Epithelial cell of proximal tubule (primary cell): ENCODE results near the gene PTP4A1. TPM values are rescaled to one million over a fixed set of nuclear protein-coding genes. Genes with fewer than 3 reads are reported as not detected.
"Not testable (repeated sequence)": the region's sequence is repeated elsewhere in the genome, so short reads cannot be mapped to it uniquely, and the experiment has no call there.

Experiments used
- DNase-seq: peaks from one replicate; pipeline ENCODE4 v3.0.0-alpha.2; 2011; ENCODE audit warnings: low read depth
- H3K4me3 ChIP-seq: 2 replicates; pipeline ENCODE4 v1.5.1; 2011; ENCODE audit warnings: low read depth, mild to moderate bottlenecking, low read length
- total RNA-seq: library from RNA; depleted of rRNA; stranded (reverse); fragments of >200 nt; gene quantifications from 2 replicates; pipeline ENCODE4 v1.2.3, GENCODE V29; 2015
- TF ChIP-seq, protein P1 (sequence below): conservative IDR thresholded peaks from 2 replicates; pipeline ENCODE4 v1.5.1; 2012; ENCODE audit warnings: low read depth, mild to moderate bottlenecking, low read length

The PTP4A1 gene
- 10.9 and 17.4 TPM in 2 replicates for total RNA-seq

DNA sequence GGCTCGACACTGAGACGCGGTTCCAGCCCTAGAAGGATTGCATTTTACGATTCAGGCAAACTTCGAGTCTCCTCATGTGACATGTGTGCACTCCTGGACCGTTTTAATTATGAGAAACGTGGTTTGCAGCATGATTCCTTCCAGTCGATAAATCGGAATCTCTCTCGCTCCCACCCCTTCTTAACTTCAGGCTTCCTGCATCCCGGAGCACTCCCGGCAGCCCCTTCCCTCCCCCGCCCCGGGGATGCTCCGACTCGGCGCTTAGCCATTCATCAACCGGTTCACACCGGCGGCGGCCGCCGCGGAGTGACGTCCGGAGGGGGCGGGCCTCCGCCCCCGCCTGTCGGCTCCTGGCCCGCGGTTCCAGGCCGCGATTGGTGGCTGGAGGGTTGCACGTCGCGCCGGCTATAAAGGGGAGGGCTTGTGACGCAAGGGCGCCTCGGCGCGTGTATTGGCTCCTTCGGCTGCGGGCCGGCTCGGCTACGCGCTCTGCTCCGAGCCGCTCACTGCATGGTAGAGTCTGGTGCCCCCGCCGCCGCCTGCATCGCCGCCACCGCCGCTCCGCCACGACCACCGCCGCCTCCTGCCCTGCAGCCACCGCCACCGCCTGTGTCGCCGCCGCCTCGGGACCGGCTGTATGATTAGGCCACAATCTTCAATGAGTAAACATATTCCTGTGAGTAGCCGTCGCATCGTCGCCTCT, at the start of gene PTP4A1, which contains the start of gene LOC128125822:
Gene PTP4A1 (plus strand): TSS at position 437 of the 703 bp plus-strand sequence. CDS start 4,401 bp downstream, outside the sequence.
Gene LOC128125822 (plus strand): TSS at position 437 of the 703 bp plus-strand sequence.
- TF ChIP-seq, protein P1, sequence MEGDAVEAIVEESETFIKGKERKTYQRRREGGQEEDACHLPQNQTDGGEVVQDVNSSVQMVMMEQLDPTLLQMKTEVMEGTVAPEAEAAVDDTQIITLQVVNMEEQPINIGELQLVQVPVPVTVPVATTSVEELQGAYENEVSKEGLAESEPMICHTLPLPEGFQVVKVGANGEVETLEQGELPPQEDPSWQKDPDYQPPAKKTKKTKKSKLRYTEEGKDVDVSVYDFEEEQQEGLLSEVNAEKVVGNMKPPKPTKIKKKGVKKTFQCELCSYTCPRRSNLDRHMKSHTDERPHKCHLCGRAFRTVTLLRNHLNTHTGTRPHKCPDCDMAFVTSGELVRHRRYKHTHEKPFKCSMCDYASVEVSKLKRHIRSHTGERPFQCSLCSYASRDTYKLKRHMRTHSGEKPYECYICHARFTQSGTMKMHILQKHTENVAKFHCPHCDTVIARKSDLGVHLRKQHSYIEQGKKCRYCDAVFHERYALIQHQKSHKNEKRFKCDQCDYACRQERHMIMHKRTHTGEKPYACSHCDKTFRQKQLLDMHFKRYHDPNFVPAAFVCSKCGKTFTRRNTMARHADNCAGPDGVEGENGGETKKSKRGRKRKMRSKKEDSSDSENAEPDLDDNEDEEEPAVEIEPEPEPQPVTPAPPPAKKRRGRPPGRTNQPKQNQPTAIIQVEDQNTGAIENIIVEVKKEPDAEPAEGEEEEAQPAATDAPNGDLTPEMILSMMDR, result no peak
- H3K4me3 ChIP-seq, result peak within 1 kb of the TSS; percentile 85
- DNase-seq, result peak; percentile 64

DNA sequence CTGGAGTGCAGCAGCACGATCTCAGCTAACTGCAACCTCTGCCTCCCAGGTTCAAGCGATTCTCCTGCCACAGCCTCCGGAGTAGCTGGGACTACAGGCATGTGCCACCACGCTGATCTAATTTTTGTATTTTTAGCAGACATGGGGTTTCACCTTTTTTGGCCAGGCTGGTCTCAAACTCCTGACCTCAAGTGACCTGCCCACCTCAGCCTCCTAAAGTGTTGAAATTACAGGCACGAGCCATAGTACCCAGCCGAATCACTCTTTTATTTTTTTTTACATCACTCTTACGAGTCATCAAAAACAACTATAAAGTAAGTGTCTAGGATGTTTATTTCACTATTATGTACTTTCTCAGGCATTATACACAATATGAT, 49.4 kb upstream of the PTP4A1 start:
- DNase-seq, H3K4me3 ChIP-seq: not testable (repeated sequence)

DNA sequence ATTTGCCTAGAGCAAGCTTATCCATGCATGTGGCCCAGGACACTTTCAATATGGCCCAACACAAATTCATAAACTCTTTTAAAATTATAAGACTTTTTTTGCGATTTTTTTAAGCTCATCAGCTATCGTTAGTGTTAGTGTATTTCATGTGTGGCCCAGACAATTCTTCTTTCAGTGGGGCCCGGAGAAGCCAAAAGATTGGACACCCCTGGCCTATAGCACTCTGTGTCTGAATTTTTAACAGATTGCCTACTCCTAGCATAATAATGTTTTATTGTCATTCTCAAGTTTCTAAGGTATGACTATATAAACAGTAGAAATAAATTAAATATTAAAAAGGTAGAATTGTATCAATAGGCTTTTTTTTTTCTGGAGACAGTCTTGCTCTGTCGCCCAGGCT, 48.6 kb upstream of the PTP4A1 start:
- DNase-seq, result no peak
- TF ChIP-seq, protein P1, result no peak
- H3K4me3 ChIP-seq, result no peak overlapping the region

DNA sequence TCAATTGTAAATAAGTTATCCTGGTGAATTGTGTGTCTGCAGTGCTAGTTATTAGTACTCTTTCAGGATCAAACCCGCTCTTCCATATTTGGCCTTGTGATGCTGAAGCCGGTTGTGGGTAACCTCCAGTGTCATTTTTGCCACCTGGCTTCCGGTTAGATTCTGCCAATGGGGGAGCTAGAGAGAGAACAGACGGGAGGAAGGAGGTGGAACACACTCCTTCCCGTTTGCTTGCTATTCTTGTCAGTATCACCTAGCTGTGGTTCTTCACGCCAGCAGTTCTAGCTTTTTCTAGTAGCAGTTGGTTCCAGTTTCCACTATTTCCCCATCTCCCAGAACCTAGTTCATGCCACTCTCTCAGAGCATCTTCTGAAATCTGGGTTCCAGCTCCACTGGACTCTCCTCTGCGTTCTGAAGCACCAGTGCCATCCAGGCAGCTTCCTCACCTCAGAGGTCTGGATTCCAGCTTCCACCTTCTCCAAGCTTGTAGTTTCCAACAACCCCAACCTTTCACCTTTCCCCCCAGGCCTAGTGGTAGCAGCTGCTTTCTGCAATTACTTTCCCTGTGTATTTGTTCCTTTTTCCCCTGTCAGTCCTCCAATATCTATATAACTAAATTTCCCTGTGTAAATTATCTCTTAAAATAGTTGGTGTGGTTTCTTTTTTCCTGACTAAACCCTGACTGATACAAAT, 46.9 kb upstream of the PTP4A1 start:
- TF ChIP-seq, protein P1, result no peak
- DNase-seq, result no peak
- H3K4me3 ChIP-seq, result no peak overlapping the region

DNA sequence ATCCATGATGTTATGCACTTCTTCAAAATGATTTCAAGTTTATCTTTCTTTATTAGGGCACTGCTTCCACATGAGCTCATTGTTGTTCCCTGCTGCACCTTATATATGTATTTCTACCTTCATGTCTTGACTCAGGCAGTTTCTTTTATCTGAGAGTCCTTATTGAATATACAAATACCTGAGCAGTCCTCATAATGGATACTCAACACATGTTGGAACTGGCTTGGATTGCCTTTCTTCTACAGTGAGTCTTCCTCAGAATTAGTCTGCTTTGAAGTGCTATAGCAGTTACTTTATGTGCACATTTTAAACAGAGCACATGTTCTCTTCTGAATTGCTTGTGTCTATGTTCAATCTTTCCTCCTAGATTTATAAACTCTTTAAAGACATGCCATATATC, 45.3 kb upstream of the PTP4A1 start:
- no peak overlapping the region for H3K4me3 ChIP-seq
- no peak for DNase-seq
- TF ChIP-seq, protein P1, result no peak

DNA sequence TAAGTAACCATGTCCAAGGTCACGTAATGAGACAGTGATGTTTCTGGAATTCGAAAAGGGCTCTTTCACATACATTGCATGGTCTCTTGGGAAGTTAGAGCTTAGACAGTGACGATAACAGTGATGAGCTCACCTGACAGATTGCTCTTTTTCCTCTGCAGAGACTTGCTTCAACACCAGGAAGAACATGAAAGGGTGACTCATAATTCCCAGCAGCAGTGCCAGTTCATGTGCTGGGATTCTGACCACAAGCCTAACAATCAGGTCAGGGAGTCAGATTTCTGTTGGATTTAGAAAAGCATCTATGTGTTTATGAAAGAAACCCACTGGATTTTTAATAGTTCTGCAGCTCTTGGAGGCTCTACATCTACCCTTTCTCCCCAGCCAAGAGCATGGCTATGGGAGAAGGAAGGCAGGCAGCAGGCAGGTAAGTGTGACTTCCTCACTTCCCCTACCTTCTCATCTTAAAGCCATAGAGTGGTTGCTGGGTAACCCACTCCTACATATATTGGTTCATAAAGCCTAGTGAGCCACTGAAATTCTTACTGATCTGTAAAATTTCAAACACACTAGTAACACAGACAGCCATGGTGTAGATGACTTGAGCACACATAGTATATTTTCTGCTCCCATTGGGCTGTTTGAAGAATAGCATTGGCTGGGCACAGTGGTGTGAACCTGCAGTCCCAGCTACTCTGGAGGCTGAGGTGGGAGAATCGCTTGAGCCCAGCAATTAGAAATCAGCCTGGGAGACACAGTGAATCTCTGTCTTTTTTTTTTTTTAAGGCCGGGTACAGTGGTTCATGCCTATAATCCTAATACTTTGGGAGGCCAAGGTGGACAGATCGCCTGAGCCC, 44.4 kb upstream of the PTP4A1 start:
- peak; percentile 90 for DNase-seq
- no peak overlapping the region for H3K4me3 ChIP-seq
- TF ChIP-seq, protein P1, result no peak

DNA sequence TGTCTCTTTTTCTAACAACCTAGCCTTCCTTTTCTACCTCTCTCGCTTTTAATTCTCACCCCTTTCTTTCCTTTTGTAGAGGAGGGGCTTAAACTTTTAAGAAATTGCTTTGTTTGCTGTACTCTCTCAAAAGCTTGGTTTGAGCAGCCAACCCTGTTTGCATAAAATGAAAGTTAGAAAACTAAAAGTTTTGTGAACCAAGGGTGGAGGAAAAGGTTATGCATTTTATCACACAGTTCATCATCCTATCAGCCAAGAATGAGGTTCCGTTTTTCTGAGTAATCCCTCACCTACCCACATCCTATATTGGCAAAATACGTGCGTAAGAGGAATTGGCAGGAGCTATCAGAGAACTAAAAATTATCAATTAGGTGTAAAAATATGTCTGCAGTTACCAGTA, 42.8 kb upstream of the PTP4A1 start:
- TF ChIP-seq, protein P1, result no peak
- no peak overlapping the region for H3K4me3 ChIP-seq
- no peak for DNase-seq
